ENCODE results near the gene EYA2.
"Not testable (repeated sequence)": the region's sequence is repeated elsewhere in the genome, so short reads cannot be mapped to it uniquely, and the experiment has no call there.

The EYA2 gene

DNA sequence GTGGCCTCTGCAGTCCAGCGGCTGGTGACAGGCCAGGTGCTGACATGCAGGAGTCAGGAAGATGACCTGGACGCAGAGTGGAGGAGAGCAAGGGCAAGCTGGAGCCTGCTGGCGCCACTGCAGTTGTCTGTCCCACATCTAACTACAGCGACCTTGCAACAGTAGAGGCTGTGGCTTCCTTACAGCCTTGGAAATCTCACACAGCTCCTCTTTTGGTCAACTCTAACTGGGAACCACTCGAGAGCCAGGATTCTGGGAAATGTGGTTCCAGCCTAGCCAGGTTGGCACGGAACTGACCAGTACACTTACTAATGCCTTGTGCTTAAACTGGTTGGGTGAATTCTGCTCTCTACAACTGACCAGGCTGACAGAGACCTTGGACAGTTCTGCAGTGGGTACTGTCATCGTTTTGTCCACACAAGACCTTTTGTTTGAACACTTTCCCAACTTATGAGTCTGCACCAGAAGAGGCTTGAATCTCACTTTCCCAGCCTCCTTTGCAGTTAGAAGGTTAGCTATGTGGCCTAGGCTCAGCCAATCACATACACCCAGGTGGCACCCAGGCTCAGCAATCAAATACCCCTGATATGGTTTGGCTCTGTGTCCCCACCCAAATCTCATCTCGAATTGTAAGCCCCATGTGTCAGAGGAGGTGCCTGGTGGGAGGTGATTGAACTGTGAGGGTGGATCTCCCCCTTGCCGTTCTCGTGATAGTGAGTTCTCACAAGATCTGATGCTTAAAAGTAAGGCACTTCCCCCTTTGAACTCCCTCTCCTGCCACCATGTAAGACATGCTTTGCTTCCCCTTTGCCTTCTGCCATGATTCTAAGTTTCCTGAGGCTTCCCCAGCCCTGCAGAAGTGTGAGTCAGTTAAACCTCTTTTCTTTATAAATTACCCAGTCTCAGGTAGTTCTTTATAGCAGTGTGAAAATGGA, 308.4 kb downstream of the EYA2 start:
- Mint-ChIP-seq H3K4me1 (peaks cover 9% of the 10 kb centered on the region), H3K27ac (no peak overlapping the region), H3K4me3 (no peak overlapping the region), H3K27me3 (no peaks in the 10 kb centered on the region), H3K9me3 (no peaks in the 10 kb centered on the region)
- ATAC-seq (no peak), DNase-seq (no peak)

DNA sequence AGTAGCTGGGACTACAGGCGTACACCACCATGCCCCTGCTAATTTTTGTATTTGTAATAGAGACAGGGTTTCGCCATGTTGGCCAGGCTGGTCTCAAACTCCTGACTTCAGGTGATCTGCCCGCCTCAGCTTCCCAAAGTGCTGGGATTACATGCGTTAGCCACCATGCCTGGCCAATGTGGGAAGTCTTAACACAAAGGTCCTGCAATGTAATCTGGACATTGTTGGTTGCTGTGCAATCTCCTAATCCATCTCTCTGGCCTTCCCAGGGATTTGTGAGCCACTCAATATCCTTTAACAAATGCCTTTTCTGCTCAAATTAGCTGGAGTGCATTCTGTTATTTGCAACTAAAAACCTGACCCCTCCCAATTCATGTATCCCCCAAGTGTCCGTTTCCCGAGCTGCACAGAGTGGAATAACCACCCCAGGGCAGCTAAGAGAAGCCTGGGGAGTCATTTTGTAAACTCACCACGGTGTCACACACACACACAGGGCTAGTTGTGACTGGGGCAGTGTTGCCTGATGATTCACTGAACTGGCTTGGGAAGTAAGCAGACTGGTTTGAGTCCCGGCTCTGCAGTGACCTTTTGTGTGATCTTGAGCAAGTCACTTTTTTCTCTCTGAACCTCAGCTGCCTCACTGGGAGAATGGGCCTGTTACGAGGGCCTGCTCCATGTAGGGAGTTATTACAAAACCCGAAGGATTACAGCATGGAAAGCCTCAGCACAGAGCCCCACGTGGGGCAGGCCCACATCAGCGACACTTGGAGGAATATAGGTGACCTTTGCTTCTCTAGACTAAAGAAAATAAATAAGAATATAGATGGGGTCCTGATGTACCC, 309.6 kb downstream of the EYA2 start:
- no peak overlapping the region for H3K4me3 Mint-ChIP-seq
- no peak for ATAC-seq
- peak overlapping the region; percentile 19 to 24 for H3K27ac Mint-ChIP-seq
- H3K9me3 Mint-ChIP-seq: no peaks in the 10 kb centered on the region
- DNase-seq: no peak
- H3K27me3 Mint-ChIP-seq: no peaks in the 10 kb centered on the region
- no peaks in the 10 kb centered on the region for H3K4me1 Mint-ChIP-seq

DNA sequence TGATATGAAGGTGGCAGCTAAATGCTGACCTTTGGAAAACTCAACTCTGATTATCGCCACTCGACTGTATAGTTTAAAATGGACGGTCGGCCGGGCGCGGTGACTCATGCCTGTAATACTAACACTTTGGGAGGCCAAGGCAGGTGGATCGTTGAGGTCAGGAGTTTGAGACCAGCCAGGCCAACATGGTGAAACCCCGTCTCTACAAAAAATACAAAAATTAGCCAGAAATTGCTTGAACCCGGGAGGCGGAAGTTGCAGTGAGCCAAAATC, 310.1 kb downstream of the EYA2 start:
- not testable (repeated sequence) for H3K9me3 Mint-ChIP-seq, H3K4me3 Mint-ChIP-seq, H3K27me3 Mint-ChIP-seq, H3K4me1 Mint-ChIP-seq, ATAC-seq, H3K27ac Mint-ChIP-seq, DNase-seq

DNA sequence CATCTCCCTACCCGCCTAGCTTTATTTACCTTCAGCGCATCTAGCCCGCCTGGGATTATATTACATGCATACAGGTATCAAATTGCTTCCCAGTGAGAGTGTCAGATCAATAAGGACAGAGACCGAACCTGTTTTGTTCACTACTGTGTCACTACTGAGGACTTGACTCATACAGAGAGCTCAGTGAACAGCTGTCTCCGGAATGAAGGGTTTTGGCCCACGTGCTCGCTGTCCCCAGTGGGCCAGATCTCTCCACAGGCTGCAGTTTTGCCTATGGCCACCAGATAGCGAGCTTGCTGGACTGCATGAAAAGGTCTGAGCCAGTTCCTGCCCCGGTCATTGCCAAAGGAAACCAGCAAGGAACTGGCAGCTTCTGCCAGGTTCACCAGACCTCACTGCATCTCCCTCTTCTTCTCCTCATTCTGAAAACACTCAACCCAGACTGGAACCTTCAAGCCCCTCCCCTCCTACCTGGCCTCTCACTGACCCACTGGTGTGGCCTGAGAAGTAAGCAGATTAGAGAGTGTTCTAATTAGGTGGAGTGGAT, 311.0 kb downstream of the EYA2 start:
- ATAC-seq (peak; percentile 40), DNase-seq (no peak)
- Mint-ChIP-seq H3K4me3 (no peak overlapping the region), H3K9me3 (no peaks in the 10 kb centered on the region), H3K27ac (peak overlapping the region in 1 of 2 donors; percentile 59), H3K4me1 (no peaks in the 10 kb centered on the region), H3K27me3 (no peaks in the 10 kb centered on the region)

DNA sequence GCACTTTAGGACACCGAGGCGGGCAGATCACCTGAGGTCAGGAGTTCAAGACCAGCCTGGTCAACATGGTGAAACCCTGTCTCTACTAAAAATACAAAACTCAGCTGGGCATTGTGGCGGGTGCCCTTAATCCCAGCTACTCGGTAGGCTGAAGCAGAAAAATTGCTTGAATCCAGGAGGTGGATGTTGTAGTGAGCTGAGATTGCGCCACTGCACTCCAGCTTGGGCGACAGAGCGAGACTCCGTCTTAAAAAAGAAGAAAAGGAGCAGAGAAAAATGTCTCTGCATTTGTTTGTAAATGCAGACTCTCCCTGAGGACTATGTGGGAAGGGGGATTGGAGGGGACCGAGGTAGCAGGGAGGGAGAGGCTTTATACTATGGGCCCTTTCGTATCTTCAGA, 311.9 kb downstream of the EYA2 start:
- not testable (repeated sequence) for H3K4me3 Mint-ChIP-seq, H3K4me1 Mint-ChIP-seq, H3K9me3 Mint-ChIP-seq, H3K27ac Mint-ChIP-seq, ATAC-seq, H3K27me3 Mint-ChIP-seq, DNase-seq

DNA sequence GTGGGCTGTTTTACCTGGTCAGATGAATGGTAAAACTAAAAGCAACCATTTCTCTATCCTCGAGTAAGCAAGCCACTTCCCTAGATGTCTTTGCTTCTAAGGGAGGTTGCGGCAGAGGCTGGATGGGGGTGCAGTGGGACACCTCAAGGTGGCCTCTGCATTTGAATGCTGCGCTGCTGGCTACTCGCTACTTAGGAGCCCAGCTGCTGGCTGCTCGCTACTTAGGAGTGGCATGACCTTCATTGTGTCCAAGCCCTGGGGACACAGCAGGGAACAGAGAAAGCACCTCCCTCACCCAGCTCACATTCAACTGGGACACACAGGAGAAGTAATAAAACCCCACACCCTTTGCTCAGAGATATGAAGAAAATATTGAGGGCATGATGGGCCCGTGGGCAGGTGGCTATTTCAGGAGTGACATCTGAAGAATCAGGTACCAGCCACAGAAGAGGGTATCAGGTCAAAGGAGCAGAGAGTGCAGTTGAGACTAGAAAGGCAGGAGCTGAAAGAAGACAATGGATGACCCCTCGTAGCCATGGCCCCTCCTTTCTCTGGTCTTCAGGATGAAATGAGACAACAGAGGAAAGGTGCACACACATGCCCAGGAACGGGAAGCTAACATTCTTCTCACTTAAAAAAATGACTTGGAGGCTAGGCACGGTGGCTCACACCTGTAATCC, 312.5 kb downstream of the EYA2 start:
- H3K9me3 Mint-ChIP-seq: no peaks in the 10 kb centered on the region
- H3K4me3 Mint-ChIP-seq: no peak overlapping the region
- DNase-seq (no peak), ATAC-seq (no peak)
- H3K27me3 Mint-ChIP-seq: no peaks in the 10 kb centered on the region
- no peaks in the 10 kb centered on the region for H3K4me1 Mint-ChIP-seq
- no peak overlapping the region for H3K27ac Mint-ChIP-seq

DNA sequence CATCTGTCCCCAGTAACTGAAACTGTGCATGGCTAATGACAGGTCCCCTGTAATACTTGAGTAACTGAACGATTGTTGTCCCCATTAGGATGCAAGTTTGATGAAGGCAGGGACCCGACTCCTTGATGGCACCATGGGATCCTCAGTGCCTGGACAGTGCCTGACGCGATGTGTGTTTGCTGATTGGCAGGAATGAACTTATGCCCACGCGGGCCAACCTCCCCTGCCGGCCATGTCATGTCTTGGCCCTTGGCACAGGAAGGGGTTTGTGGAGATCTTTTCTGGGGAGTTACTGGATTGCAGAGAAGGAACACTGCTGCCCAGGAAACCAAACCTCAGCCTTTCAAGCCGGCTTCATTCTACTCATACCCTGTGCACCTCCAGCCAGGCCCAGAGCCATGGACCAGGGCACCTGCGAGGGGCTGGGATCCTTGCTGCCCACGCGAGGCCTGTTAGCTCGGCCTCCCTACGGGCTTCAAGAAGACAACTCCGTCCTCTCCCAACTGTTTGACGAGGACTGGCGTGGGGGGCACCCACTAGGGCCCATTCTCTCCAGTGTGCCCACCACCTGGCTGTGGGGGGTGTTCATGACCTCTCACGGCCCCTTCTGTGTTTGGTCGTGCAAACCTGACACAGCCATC, 314.0 kb downstream of the EYA2 start:
- Mint-ChIP-seq H3K27me3 (no peaks in the 10 kb centered on the region), H3K27ac (peak overlapping the region in 1 of 2 donors; percentile 38), H3K4me1 (no peaks in the 10 kb centered on the region), H3K9me3 (no peaks in the 10 kb centered on the region), H3K4me3 (no peak overlapping the region)
- DNase-seq (no peak), ATAC-seq (no peak)

DNA sequence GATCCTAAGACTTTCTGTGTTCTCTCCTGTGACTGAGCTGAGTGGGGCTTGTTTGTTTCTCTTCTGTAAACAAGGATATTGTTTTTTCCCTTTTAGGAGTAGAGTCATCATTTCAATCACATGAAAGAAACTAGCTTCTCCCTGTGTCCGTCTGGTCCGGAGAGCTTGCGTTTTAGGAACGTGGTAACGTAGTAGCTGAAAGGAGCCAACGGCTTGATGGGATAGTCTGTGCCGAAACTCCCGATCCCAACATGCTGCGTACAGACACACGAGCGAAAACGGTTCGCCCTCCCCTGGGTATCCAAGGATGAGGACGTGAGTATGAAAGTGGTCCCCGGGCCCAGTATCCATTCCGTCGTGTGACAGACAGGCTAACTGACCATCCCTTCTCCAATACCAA, 315.3 kb downstream of the EYA2 start:
- H3K9me3 Mint-ChIP-seq: no peaks in the 10 kb centered on the region
- no peak overlapping the region for H3K27ac Mint-ChIP-seq
- ATAC-seq (no peak), DNase-seq (no peak)
- no peaks in the 10 kb centered on the region for H3K27me3 Mint-ChIP-seq
- no peaks in the 10 kb centered on the region for H3K4me1 Mint-ChIP-seq
- H3K4me3 Mint-ChIP-seq: no peak overlapping the region

DNA sequence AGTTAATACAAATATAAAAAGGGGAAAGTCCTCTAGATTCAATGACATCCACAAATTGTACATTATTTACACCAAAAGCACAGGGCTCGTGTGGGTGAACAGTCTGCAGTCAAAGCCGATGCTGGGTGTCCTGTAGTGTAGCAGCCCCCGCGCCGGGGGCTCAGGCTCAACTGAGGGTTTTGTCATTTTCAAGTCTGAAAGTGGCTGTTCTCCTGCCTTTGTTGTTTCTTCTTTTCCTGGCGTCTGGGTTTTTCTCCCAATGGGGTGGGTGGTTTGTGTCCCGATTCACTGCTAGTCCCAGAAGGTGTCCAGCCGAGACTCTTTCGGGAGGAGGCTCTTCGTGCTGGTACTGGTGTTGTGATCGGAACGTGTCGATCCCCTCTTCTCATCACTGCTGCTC, 315.8 kb downstream of the EYA2 start:
- H3K4me3 Mint-ChIP-seq: no peak overlapping the region
- H3K4me1 Mint-ChIP-seq: no peaks in the 10 kb centered on the region

DNA sequence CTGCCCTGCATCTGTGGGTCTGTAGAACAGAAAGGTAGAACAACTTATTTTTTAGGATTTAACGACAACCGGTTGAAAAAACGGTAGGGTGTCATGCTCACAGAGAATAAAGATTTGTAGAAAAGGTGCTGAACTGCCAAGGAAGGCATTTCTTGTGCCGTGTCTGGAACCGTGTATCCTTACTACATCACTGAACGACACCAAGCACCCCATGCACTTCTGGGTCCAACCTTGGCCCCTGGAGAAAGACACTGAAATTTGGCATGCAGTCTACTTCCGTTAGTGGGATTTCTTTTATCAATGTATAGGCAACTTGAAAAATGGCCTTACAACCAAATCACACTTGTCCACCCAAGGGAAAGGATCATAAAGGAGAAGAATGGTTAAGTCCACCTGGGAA, 316.4 kb downstream of the EYA2 start:
- ATAC-seq: no peak
- no peak for DNase-seq
- Mint-ChIP-seq H3K27ac (no peak overlapping the region), H3K4me3 (no peak overlapping the region), H3K27me3 (no peaks in the 10 kb centered on the region), H3K9me3 (no peaks in the 10 kb centered on the region), H3K4me1 (no peaks in the 10 kb centered on the region)

More for the DNA sequence above, 315.8 kb downstream of the EYA2 start:
- Mint-ChIP-seq H3K9me3 (no peaks in the 10 kb centered on the region), H3K27me3 (no peaks in the 10 kb centered on the region), H3K27ac (no peak overlapping the region)
- DNase-seq (no peak), ATAC-seq (no peak)

DNA sequence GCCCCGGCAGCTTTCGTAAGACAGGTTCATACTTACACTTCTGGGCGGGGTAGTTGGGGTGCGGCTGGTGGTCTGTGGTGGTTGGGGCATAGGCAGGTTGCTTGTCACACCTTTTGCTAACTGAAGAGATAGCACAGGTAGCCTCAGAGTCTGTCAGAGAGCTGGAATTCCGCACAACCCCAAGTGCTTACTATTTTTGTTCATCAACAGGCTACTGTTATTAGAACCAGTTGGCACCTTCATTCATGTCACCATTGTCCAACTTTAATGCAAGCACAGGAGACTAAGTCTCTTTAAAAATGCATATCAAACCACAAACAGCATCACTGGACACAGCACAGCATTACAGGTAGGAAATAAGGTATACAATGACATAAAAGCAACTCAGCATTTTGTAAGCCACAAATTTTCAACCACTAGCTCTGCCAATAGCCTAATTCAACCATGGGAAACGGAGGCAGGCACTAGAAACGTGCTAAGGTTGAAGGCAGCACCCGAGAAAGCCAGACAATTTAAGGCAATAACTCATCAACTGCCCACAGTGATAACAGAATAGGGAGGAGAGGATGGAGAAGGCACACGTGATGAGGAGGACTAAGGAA, 318.1 kb downstream of the EYA2 start:
- Mint-ChIP-seq H3K9me3 (no peaks in the 10 kb centered on the region), H3K27ac (no peak overlapping the region), H3K27me3 (no peaks in the 10 kb centered on the region), H3K4me1 (no peaks in the 10 kb centered on the region), H3K4me3 (no peak overlapping the region)
- DNase-seq (no peak), ATAC-seq (no peak)

DNA sequence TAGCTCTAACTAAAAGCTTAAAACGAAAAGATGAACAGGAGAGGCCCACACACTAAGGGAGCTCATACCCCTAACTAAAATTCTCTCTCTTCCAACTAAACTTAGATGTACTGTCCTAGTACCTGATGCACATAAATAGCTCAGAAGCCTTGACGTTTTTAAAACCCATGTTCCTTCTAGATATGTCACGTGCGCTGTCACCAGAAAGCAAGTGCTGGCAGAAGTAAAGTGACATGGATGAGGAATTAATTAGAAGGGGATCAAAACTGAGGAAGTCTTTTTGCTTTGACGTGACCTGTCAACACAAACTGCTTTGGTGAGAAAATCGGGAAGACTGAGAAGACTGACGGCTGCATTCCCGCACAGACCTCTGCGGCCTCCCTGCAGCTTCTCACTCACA, 319.3 kb downstream of the EYA2 start:
- ATAC-seq: no peak
- no peak overlapping the region for H3K4me3 Mint-ChIP-seq
- no peaks in the 10 kb centered on the region for H3K9me3 Mint-ChIP-seq
- peak overlapping the region in 1 of 2 donors; percentile 29 for H3K27ac Mint-ChIP-seq
- DNase-seq: no peak
- no peaks in the 10 kb centered on the region for H3K4me1 Mint-ChIP-seq
- H3K27me3 Mint-ChIP-seq: no peaks in the 10 kb centered on the region

DNA sequence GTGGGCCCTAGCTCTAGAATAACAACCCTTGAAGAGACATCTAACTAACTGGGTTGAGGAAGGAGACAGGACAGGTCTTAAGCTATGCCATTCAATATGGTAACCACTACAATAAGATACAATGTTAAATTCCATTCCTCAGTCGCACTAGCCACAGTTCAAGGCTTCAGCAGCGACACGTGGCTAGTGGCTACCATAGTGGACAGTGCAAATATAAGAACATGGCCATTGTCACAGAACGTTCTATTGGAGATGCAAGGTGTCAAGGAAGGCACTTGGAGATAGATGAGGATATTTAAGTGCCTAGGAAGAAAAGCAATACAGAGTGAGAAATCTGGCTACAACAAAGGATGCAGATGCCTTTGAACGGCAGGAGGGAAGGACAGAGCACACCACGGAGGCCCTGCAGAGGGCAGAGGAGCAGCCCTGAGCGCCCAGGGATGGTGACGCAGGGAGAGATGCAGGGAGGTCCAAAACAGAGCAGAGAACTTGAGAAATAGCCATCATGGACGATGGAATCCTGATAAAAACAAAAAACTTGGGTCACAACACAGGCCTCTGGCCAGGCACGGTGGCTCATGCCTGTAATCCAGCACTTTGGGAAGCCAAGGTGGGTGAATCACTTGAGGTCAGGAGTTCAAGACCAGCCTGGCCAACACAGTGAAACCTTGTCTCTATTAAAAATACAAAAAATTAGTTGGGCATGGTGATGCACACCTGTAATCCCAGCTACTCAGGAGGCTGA, 321.2 kb downstream of the EYA2 start:
- H3K4me3 Mint-ChIP-seq: no peak overlapping the region
- no peaks in the 10 kb centered on the region for H3K27me3 Mint-ChIP-seq
- H3K9me3 Mint-ChIP-seq: no peaks in the 10 kb centered on the region
- ATAC-seq (no peak), DNase-seq (no peak)
- no peaks in the 10 kb centered on the region for H3K4me1 Mint-ChIP-seq
- H3K27ac Mint-ChIP-seq: peak overlapping the region in 1 of 2 donors; percentile 85

DNA sequence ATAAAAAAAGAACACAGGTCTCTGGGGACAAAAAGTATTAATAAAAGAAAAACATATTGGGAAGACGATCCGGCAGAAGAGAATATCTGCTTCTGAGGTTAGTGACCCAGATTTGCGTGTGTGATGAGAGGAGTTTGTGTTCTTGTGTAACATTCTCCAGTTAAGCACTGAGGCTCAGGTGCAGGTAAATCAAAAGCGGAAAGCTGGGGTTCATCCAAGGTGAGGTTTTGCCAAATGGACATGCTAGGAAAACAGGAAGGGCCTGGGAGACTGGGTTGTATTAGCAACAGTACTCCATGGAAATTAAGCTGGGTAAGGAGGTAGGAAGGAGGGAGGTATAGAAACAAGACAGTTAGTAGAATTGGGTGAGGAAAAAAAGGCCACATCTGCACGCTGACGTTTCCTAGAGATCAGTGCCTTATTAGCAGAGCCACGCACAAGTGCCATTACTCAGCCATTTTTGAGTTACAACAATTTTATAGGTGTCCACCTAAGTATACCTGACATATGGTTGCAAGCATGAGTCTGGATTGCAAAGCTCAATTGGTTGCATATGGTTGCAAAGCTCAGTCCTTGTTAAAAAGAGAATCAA, 322.3 kb downstream of the EYA2 start:
- Mint-ChIP-seq H3K4me3 (no peak overlapping the region), H3K4me1 (no peaks in the 10 kb centered on the region), H3K9me3 (no peaks in the 10 kb centered on the region), H3K27me3 (no peaks in the 10 kb centered on the region), H3K27ac (peak overlapping the region; percentile 23 to 80)
- no peak for DNase-seq
- ATAC-seq: no peak

Measured in stimulated activated naive CD8-positive, alpha-beta T cell treated with anti-CD3 and anti-CD28 coated beads, Interleukin-15, amount 100 ng/mL, for 72 hours (primary cell).